Measurements from ENCODE around the gene STRADA.

Gene STRADA

GRCh38 chr17:63682981-63683380, 58.6 kb downstream of the STRADA start:
- DNase-seq (ENCODE audit: low spot score): no peak

GRCh38 chr17:63682441-63682840, 59.2 kb downstream of the STRADA start:
- DNase-seq (ENCODE audit: low spot score): no peak

GRCh38 chr17:63681530-63681929, 60.1 kb downstream of the STRADA start:
- DNase-seq (ENCODE audit: low spot score): no peak

GRCh38 chr17:63680700-63681099, 60.9 kb downstream of the STRADA start:
- DNase-seq (ENCODE audit: low spot score): no peak

- DNase-seq (ENCODE audit: low spot score): no peak
Measured at GRCh38 chr17:63679214-63679613, 62.4 kb downstream of the STRADA start.

GRCh38 chr17:63676584-63676983, 65.0 kb downstream of the STRADA start:
- DNase-seq (ENCODE audit: low spot score): no peak

- peak; percentile 84 for DNase-seq (ENCODE audit: low spot score)
Measured at GRCh38 chr17:63675607-63676546, 65.7 kb downstream of the STRADA start.

GRCh38 chr17:63675231-63675606, 66.4 kb downstream of the STRADA start:
- DNase-seq (ENCODE audit: low spot score): no peak

- no peak for DNase-seq (ENCODE audit: low spot score)
Measured at GRCh38 chr17:63672856-63673255, 68.7 kb downstream of the STRADA start.

GRCh38 chr17:63665527-63666214, 75.9 kb downstream of the STRADA start:
- DNase-seq (ENCODE audit: low spot score): no peak

GRCh38 chr17:63659850-63660249, 81.7 kb downstream of the STRADA start:
- DNase-seq (ENCODE audit: low spot score): no peak

GRCh38 chr17:63658366-63658765, 83.2 kb downstream of the STRADA start:
- no peak for DNase-seq (ENCODE audit: low spot score)

- DNase-seq (ENCODE audit: low spot score): no peak
Measured at GRCh38 chr17:63657786-63658185, 83.8 kb downstream of the STRADA start.

GRCh38 chr17:63653050-63653449, 88.5 kb downstream of the STRADA start:
- no peak for DNase-seq (ENCODE audit: low spot score)

Measured in AG20443 (cell line).